Activated gamma-delta T cell treated with anti-CD3 and anti-CD28 coated beads, Interleukin-2, amount 50 U/mL, for 16 hours (primary cell): ENCODE data around the gene JUN.
A peak's percentile ranks its signal among the peaks of the same experiment; 100 is the strongest.

Experiments
- DNase-seq: peaks from one replicate; pipeline ENCODE4 v3.0.0-alpha.2; 2020; ENCODE audit warnings: low read depth

JUN gene

GRCh38 chr1:58755468-58755872 lies 28.4 kb downstream of the JUN start:
- DNase-seq: peak; percentile 41

GRCh38 chr1:58754683-58755467 lies 29.0 kb downstream of the JUN start:
- peak; percentile 6 for DNase-seq

GRCh38 chr1:58754073-58754613 lies 29.7 kb downstream of the JUN start:
- DNase-seq: no peak

- DNase-seq: no peak
Measured at GRCh38 chr1:58753431-58753866, 30.4 kb downstream of the JUN start.

GRCh38 chr1:58749646-58750045 lies 34.2 kb downstream of the JUN start:
- no peak for DNase-seq

- no peak for DNase-seq
Measured at GRCh38 chr1:58748666-58749065, 35.2 kb downstream of the JUN start.

- DNase-seq: no peak
Measured at GRCh38 chr1:58746757-58747156, 37.1 kb downstream of the JUN start.

GRCh38 chr1:58746182-58746581 lies 37.7 kb downstream of the JUN start:
- no peak for DNase-seq

GRCh38 chr1:58745666-58746065 lies 38.2 kb downstream of the JUN start:
- no peak for DNase-seq

GRCh38 chr1:58745117-58745516 lies 38.7 kb downstream of the JUN start:
- no peak for DNase-seq

- no peak for DNase-seq
Measured at GRCh38 chr1:58741678-58742553, 41.9 kb downstream of the JUN start.

GRCh38 chr1:58739856-58740466 lies 43.9 kb downstream of the JUN start:
- no peak for DNase-seq

GRCh38 chr1:58738876-58739275 lies 45.0 kb downstream of the JUN start:
- DNase-seq: no peak

GRCh38 chr1:58735586-58735985 lies 48.3 kb downstream of the JUN start:
- no peak for DNase-seq

- DNase-seq: no peak
Measured at GRCh38 chr1:58734630-58735029, 49.2 kb downstream of the JUN start.

- no peak for DNase-seq
Measured at GRCh38 chr1:58732087-58732775, 51.6 kb downstream of the JUN start.
